Measurements from ENCODE around the gene SIPA1L2.

Gene SIPA1L2

DNA sequence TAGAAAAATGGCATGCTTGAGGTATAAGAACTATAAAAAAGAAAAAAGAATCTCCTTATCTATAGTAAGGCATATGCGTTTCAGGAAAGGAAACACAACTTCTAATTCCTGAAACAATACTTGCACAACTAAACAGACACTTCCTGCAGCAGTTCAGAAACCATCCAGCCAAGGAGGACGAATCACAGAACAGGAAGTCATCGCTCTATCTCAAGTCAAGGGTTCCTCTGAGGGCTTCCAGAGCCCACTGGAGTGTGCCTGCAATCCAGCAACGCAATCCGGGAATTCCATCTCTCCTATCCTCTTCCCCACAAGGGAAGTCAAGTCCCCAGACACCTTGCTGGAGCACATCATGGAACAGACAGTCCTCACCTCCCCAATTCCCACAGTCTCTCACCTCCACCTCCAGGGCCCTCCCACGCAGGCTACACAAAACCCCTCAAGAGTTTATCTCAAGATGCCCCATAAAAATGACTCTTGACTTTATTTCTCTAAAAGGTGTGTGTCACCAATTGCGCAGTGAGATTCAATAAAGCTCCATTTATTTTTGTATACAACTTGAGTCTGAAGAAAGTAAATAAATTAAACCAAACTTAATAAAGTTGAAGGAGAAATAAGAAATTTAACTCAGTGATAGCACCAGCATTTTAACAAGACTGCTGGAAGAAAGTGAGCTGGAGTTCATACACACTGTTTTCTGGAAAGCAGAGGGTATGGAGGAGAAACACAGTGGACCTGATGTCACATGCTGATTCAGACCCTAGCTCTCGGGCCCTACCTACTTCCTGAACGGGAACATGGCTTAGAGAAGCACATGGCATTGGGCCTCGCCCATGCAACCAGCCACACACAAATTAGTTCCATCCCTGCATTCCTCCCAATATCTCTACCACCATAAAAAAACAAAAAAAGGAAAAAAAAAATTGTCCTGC lies 39.9 kb downstream of the SIPA1L2 start:
- no peak for DNase-seq

- no peak for DNase-seq
Measured at GRCh38 chr1:232589111-232589811, 40.7 kb downstream of the SIPA1L2 start.

DNA sequence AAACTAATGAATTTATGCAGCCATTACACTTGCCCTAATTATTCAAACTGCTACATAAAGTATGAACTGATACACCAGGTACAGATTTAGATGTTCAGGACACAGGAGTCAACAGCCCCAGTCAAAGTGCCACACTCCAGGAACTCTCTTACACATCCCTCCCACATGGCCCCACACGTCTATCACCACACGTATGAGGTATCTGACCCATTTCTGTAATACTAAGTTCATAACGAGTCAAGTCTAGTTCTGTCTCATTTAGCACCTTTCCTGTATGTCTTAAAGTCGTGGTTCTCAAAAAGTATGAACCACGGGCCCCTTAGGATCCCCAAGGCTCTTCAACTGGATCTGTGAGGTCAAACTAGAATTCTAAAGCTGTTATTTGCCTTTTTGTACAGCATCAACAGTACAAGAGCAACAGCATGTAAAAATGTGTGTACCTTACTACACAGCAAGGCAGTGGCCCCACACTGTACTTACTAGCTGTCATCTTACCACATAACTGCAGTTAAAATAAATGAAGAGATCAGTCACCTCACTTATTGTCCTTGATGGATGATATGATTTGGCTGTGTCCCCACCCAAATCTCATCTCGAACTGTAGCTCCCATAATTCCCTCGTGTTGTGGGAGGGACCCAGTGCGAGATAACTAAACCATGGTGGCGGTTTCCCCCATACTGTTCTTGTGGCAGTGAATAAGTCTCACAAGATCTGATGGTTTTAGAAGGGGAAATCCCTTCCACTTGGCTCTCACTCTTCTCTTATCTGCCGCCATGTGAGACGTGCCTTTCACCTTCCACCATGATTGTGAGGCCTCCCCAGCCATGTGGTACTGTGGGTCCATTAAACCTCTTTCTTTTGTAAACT lies 42.6 kb downstream of the SIPA1L2 start:
- no peak for DNase-seq

DNA sequence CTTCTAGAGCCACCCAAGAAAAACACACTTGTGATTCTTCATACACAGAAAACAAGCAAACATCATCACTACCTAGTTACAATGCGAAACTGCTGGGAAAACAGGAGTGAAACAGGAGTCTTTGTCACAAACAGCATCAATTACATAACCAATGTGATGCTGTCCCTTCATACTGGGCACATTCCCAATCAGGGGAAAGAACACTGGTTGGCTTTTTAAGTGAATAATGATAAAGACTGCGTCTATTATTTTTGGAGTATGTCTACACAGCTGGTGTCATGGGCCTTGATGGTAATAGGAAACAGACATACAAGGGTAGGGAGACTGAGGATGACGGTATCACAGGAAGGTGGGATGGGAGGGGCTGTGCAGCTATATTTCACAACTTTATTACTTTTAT lies 43.3 kb downstream of the SIPA1L2 start:
- no peak for DNase-seq

DNA sequence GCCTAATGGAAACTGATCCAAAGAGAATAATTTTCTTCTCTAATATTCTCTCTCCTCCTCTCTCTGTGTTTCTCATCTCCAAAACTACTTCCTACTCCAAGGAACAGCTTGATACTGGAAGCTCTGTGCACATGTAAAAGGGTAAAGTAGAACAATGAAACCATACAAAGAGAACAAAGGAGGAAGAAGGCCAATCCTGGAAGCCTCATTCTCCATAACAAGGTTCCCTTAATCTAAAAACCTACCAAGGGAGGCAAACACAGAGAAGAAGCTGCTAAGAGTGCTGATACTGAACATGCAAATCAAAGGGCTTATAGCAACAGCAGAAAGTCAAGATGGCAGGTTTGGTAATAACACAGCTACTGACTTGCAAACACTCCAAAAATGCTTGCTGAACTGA lies 44.4 kb downstream of the SIPA1L2 start:
- DNase-seq = no peak

DNA sequence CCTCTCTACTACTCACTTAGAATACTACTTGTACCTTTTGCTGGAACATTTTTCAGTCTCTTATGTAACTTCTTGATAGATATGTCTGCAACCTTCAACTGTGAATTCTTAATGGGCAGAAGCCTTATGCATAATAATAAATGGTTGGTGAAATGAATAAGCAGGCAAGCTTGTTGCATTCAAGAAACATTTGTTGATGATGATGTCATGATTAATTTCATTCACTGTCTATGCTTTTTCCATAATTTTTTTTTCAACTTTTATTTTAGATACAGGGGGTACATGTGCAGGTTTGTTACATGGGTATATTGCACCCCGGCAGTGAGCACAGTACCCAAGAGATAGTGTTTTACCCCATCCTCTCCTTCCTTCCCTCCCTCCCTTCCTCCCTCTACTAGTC lies 48.0 kb downstream of the SIPA1L2 start:
- DNase-seq = no peak
